Fibroblast of lung (primary cell): ENCODE data around the gene ANKRD31. TPM values are rescaled to one million over a fixed set of nuclear protein-coding genes. Genes with fewer than 3 reads are reported as not detected.

Source experiments
- DNase-seq, 2 donors: peaks; one replicate each; pipeline versions ENCODE4 v3.0.0 to v3.0.0-alpha.2; 2010; ENCODE audit warnings: low read depth in 2 of 2
- H2AFZ ChIP-seq: 2 replicates; pipeline ENCODE4 v1.5.1; 2012; ENCODE audit warnings: low read length, control low read depth, inconsistent platforms
- H3K27ac ChIP-seq: 2 replicates; pipeline ENCODE4 v1.5.1; 2011; ENCODE audit warnings: low read length, control low read depth; ENCODE audit not compliant: insufficient read depth
- H3K27me3 ChIP-seq: 2 replicates; pipeline ENCODE4 v1.5.1; 2011; ENCODE audit warnings: mild to moderate bottlenecking, low read length; ENCODE audit not compliant: control insufficient read depth, insufficient read depth
- H3K36me3 ChIP-seq: 2 replicates; pipeline ENCODE4 v1.5.1; 2011; ENCODE audit warnings: low read length; ENCODE audit not compliant: control insufficient read depth, insufficient read depth
- H3K4me1 ChIP-seq: 2 replicates; pipeline ENCODE4 v1.5.1; 2011; ENCODE audit warnings: low read length; ENCODE audit not compliant: control insufficient read depth, insufficient read depth; ENCODE audit errors: extremely low read depth
- H3K4me2 ChIP-seq: 2 replicates; pipeline ENCODE4 v1.5.1; 2011; ENCODE audit warnings: low read length, control low read depth; ENCODE audit not compliant: insufficient read depth; ENCODE audit errors: extremely low read depth
- H3K4me3 ChIP-seq, 4 experiments: fragments of 200-600 bp in 1 of 4; sonication (generic) in 1 of 4; replicated peaks in 1 of 4; 2 replicates each; pipeline ENCODE4 v1.5.1; 2011 to 2016; ENCODE audit warnings: low read length in 4 of 4, low read depth in 3 of 4, mild to moderate bottlenecking in 3 of 4, control low read depth in 2 of 4, inconsistent platforms in 1 of 4, mixed read lengths in 1 of 4; ENCODE audit not compliant: insufficient read depth in 1 of 4; ENCODE audit errors: control extremely low read depth in 1 of 4
- H3K79me2 ChIP-seq: 2 replicates; pipeline ENCODE4 v1.5.1; 2012; ENCODE audit warnings: mild to moderate bottlenecking, low read length, inconsistent platforms; ENCODE audit not compliant: control insufficient read depth, insufficient read depth
- H3K9ac ChIP-seq: 2 replicates; pipeline ENCODE4 v1.5.1; 2011; ENCODE audit warnings: mild to moderate bottlenecking, low read length, control low read depth; ENCODE audit not compliant: insufficient read depth
- H3K9me3 ChIP-seq: 2 replicates; pipeline ENCODE4 v1.5.1; 2012; ENCODE audit warnings: low read depth, low read length; ENCODE audit not compliant: control insufficient read depth, insufficient read depth
- H4K20me1 ChIP-seq: 2 replicates; pipeline ENCODE4 v1.5.1; 2011; ENCODE audit warnings: low read length; ENCODE audit not compliant: control insufficient read depth, insufficient read depth; ENCODE audit errors: extremely low read depth
- EZH2 ChIP-seq: IDR thresholded peaks from 2 replicates; pipeline ENCODE4 v1.5.1; 2012; ENCODE audit warnings: low read length, control low read depth, mild to moderate bottlenecking; ENCODE audit errors: missing control alignments
- polyA plus RNA-seq, 2 donors: library from polyadenylated mRNA; depleted of rRNA in 1 of 2; stranded (reverse) in 1 of 2; unstranded in 1 of 2; fragments of >200 nt; gene quantifications; 2 replicates each; pipeline ENCODE4 v1.2.1, GENCODE V29; 2011 to 2012; ENCODE audit warnings: missing spikeins in 1 of 2
- total RNA-seq: library from RNA; depleted of rRNA; stranded (reverse); fragments of >200 nt; gene quantifications from 2 replicates; pipeline ENCODE4 v1.2.1, GENCODE V29; 2014
- TF ChIP-seq, protein P1 (sequence below), 2 donors: IDR thresholded peaks in 1 of 2; conservative IDR thresholded peaks in 1 of 2; 1 replicate in 1 of 2; 2 replicates in 1 of 2; pipeline ENCODE4 v1.5.1; 2011 to 2012; ENCODE audit warnings: low read length in 2 of 2, control low read depth in 1 of 2, inconsistent platforms in 1 of 2, low read depth in 1 of 2, mild to moderate bottlenecking in 1 of 2

The ANKRD31 gene
- total and polyA plus RNA-seq, 2 donors (not counting 1 experiment from before 2014, with no cell fraction given), result 0.05 to 0.33 TPM

DNA sequence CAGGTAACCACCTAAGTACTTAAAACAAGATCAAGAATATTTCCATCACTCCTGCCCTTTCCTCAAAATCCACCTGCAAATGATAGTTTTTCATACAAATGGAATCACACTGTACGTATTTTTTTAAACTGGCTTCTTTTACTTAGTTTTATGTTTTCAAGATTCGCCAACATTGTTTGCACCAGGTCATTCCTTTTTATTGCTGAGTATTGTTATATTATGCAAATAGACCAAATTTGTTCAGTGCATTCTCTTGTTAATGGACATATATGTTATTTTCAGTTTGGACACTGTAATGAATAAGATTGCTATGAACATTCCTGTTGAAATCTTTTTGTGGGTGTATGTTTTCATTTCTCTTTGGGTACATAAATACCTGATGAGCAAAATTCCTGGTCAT is 8.3 kb upstream of the ANKRD31 start:
- Histone ChIP-seq H3K27ac (no peak overlapping the region), H3K4me1 (no peaks in the 10 kb centered on the region), H4K20me1 (no peaks in the 10 kb centered on the region), H3K9me3 (no peaks in the 10 kb centered on the region), H3K27me3 (no peaks in the 10 kb centered on the region), H3K36me3 (no peaks in the 10 kb centered on the region), H3K79me2 (no peaks in the 10 kb centered on the region), H3K9ac (no peak overlapping the region), H3K4me3 (no peak overlapping the region), H3K4me2 (no peak overlapping the region), H2AFZ (no peak overlapping the region)
- no peak for DNase-seq
- TF ChIP-seq, protein P1, sequence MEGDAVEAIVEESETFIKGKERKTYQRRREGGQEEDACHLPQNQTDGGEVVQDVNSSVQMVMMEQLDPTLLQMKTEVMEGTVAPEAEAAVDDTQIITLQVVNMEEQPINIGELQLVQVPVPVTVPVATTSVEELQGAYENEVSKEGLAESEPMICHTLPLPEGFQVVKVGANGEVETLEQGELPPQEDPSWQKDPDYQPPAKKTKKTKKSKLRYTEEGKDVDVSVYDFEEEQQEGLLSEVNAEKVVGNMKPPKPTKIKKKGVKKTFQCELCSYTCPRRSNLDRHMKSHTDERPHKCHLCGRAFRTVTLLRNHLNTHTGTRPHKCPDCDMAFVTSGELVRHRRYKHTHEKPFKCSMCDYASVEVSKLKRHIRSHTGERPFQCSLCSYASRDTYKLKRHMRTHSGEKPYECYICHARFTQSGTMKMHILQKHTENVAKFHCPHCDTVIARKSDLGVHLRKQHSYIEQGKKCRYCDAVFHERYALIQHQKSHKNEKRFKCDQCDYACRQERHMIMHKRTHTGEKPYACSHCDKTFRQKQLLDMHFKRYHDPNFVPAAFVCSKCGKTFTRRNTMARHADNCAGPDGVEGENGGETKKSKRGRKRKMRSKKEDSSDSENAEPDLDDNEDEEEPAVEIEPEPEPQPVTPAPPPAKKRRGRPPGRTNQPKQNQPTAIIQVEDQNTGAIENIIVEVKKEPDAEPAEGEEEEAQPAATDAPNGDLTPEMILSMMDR (conservative IDR thresholded peaks at IDR 0.05 in 1 of 2, IDR thresholded peaks at IDR 0.05 in 1 of 2; ENCODE audit: low read depth in 1 of 2, low read length in 2 of 2), result no peak
- no peak for TF ChIP-seq EZH2

DNA sequence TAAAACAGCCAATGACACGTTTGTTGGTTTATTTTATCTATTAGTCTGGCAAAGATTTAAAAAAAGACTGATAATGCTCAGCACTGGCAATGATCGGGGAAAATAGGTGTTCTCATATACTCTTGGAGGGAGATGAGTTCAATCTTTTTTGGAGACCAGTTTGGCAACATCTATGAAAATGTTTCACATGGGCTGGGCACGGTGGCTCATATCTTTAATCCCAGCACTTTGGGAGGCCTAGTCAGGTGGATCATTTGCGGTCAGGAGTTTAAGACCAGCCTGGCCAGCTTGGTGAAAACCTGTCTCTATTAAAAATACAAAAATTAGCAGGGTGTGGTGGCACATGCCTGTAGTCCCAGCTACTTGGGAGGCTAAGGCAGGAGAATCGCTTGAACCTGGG is 6.8 kb upstream of the ANKRD31 start:
- no peaks in the 10 kb centered on the region for H4K20me1 ChIP-seq
- no peaks in the 10 kb centered on the region for H3K4me1 ChIP-seq
- no peak overlapping the region for H3K4me2 ChIP-seq
- H3K36me3 ChIP-seq, result no peaks in the 10 kb centered on the region
- H3K27ac ChIP-seq, result no peak overlapping the region
- no peaks in the 10 kb centered on the region for H3K79me2 ChIP-seq
- no peak for DNase-seq
- no peaks in the 10 kb centered on the region for H3K27me3 ChIP-seq
- no peaks in the 10 kb centered on the region for H3K9me3 ChIP-seq
- no peak overlapping the region for H3K9ac ChIP-seq
- no peak overlapping the region for H3K4me3 ChIP-seq
- TF ChIP-seq, protein P1 (conservative IDR thresholded peaks at IDR 0.05 in 1 of 2, IDR thresholded peaks at IDR 0.05 in 1 of 2; ENCODE audit: low read depth in 1 of 2, low read length in 2 of 2), result no peak
- TF ChIP-seq EZH2, result no peak
- no peak overlapping the region for H2AFZ ChIP-seq

DNA sequence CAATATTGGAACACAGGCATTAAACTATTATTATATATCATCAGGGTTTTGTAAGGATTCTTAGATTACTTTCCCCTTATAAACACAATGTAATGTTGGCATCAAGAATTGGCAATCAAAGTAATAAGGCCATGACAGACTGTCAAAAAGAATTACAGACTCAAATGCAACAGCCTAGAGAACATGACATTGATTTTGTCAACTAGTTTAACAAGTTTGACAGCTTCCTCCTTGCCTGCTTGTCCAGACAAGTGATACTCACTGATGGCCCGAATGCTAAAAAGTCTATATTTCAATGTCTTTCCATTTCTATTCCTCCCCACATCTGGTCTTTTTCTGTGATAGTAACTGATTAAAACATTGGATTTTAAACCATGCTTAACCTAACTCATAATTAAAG is 6.4 kb upstream of the ANKRD31 start:
- Histone ChIP-seq H3K4me2 (no peak overlapping the region), H2AFZ (no peak overlapping the region), H3K27me3 (no peaks in the 10 kb centered on the region), H3K9me3 (no peaks in the 10 kb centered on the region), H3K4me1 (no peaks in the 10 kb centered on the region), H3K79me2 (no peaks in the 10 kb centered on the region), H3K27ac (no peak overlapping the region), H3K9ac (no peak overlapping the region), H3K4me3 (no peak overlapping the region), H4K20me1 (no peaks in the 10 kb centered on the region), H3K36me3 (no peaks in the 10 kb centered on the region)
- DNase-seq, result no peak
- no peak for TF ChIP-seq EZH2
- TF ChIP-seq, protein P1 (conservative IDR thresholded peaks at IDR 0.05 in 1 of 2, IDR thresholded peaks at IDR 0.05 in 1 of 2; ENCODE audit: low read depth in 1 of 2, low read length in 2 of 2), result no peak
